Skeletal muscle satellite cell (primary cell): ENCODE data around the gene MOB3B.
"Not testable (repeated sequence)": the region's sequence is repeated elsewhere in the genome, so short reads cannot be mapped to it uniquely, and the experiment has no call there.

ENCODE experiments used
- H3K27me3 ChIP-seq: 2 replicates; pipeline ENCODE4 v1.7.0; 2013; ENCODE audit warnings: low read length; ENCODE audit not compliant: control insufficient read depth, insufficient read depth
- H3K36me3 ChIP-seq: 2 replicates; pipeline ENCODE4 v1.7.0; 2013; ENCODE audit warnings: mild to moderate bottlenecking, control low read depth, low read length; ENCODE audit not compliant: insufficient read depth
- H3K4me1 ChIP-seq: 2 replicates; pipeline ENCODE4 v1.7.0; 2013; ENCODE audit warnings: low read length; ENCODE audit not compliant: control insufficient read depth, insufficient read depth
- H3K4me2 ChIP-seq: 2 replicates; pipeline ENCODE4 v1.7.0; 2013; ENCODE audit warnings: mild to moderate bottlenecking, low read length
- H3K4me3 ChIP-seq: 2 replicates; pipeline ENCODE4 v1.7.0; 2013; ENCODE audit warnings: low read length
- H3K9ac ChIP-seq: 2 replicates; pipeline ENCODE4 v1.7.0; 2013; ENCODE audit warnings: mild to moderate bottlenecking, low read depth, low read length, moderate library complexity
- H3K9me3 ChIP-seq: replicated peaks from 2 replicates; pipeline ENCODE4 v1.7.0; 2013; ENCODE audit warnings: mild to moderate bottlenecking, control low read depth, low read length

Gene MOB3B

DNA sequence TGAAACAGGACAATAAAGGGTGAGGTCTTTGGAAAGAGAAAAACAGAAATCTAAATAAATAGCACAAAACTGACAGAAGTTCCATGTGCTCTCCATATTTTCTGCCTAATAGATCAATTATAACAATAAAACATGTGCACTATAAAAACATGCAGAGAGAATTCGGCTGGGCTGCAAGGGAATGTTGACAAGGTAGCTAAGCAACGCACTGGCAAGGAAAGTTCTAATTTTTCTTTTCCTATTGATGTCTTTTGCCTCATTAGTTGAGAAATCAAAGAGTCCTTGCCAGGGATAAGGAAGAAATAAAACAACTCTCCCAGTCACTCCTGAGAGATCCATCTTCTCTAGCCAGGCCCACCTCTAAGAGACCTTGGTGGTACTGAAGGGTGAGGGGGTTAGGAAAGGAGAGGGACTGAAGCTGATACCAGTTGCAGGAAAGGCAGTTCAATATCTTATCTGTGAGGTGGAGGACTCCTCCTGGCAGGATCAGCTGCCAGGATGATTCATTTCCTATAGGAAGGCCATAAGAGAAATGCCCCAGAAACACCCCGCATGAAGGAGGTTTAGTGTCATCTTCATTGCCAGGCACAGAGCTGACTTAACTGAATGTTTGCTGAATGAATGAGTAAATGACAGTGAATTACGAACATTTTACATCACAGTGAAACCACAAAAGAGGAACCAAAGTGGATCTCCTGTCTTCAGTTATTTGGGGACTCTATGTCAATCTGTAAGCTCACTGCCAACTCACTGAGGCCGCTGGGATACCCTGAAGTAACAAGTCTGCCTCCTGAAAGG, 69.2 kb downstream of the MOB3B start:
- no peak overlapping the region for H3K4me2 ChIP-seq
- H3K9ac ChIP-seq: no peak overlapping the region
- peaks cover 3% of the 10 kb centered on the region for H3K4me1 ChIP-seq
- no peaks in the 10 kb centered on the region for H3K27me3 ChIP-seq
- H3K36me3 ChIP-seq: no peaks in the 10 kb centered on the region
- H3K9me3 ChIP-seq: no peaks in the 10 kb centered on the region
- H3K4me3 ChIP-seq: no peak overlapping the region

DNA sequence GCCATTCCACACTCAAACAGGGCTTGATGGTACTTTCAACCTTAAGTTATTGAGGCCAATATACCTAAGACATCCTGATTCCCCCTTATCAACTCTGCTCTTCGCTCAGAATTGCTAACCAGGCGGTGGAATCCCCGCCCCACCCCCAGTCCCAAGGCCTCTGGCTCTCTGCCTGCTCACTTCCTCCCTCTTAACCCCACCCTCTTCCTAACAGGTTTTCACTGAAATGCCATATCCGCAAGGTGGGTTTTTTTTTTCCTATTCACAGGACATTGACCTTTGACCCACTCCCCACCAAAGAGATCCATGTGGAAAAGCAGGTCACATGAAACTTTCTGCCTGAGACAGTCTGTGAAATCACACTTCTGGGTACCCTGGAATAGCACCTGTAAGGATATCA, 72.2 kb downstream of the MOB3B start:
- Histone ChIP-seq H3K4me1 (peaks cover 3% of the 10 kb centered on the region), H3K36me3 (no peaks in the 10 kb centered on the region), H3K4me3 (no peak overlapping the region), H3K27me3 (no peaks in the 10 kb centered on the region), H3K4me2 (no peak overlapping the region), H3K9ac (no peak overlapping the region), H3K9me3 (no peaks in the 10 kb centered on the region)

DNA sequence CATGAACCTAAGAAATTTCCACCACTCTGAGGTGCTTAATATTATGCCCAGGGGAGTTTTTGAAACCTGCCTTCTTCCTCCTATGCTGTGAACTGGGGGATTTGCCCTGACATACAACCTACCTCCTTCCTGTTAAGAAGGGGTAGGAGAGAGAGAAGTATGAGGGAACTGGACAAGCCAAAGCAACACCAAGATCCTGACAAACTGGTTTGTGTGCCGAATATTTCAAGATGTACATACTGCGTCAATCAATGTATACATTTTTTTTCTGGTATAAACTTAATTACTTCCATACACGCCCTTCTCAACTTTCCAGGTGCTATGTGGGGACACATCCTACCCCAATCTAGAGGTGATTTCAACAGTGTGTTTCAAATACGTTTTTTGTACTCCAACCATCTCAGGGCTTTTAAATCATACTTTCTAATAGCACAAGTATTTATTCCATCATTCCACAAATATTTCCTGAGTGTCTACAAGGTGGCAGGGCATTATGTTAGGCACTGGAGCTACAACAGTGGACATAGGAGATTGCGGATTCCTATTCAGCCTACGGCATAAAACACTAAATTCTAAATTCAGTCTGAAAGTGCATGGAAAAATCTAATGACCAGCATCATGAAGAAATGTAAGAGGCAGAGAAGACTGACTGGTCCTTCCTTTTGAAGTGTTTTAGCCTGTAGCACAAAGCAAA, 75.6 kb downstream of the MOB3B start:
- Histone ChIP-seq H3K9me3 (no peaks in the 10 kb centered on the region), H3K36me3 (no peaks in the 10 kb centered on the region), H3K4me1 (no peaks in the 10 kb centered on the region), H3K27me3 (peaks cover 3% of the 10 kb centered on the region), H3K9ac (no peak overlapping the region), H3K4me3 (no peak overlapping the region), H3K4me2 (no peak overlapping the region)

DNA sequence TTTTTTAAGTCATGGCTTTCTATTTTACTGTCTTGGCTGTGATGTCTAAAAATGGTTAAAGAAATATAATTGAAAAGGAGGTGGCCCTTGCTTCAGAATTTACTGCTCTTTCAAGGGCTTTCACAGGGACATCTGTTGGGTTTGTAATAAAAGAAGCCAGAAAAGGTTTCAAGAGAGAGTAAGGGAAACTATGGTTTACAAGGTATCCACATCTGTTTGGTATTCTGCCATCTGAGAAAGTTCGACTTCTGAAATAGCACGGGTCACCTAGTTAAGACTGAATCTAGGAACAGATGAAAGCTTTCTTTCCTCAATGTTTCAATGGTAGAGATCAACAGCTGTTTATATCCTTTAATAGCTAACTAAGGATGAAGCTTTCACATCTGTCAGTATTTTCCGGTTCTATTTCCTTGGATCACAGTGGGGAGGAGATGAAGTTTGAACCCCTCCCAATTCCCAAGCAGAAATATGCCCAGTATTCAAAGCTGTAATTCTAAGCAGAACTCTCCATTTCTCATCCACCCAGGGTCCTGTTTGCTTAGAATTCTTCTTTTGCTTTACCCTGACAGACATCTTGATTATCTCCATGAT, 78.3 kb downstream of the MOB3B start:
- no peak overlapping the region for H3K4me2 ChIP-seq
- no peak overlapping the region for H3K4me3 ChIP-seq
- H3K27me3 ChIP-seq: peaks cover 3% of the 10 kb centered on the region
- H3K9me3 ChIP-seq: no peaks in the 10 kb centered on the region
- no peaks in the 10 kb centered on the region for H3K4me1 ChIP-seq
- H3K9ac ChIP-seq: no peak overlapping the region
- H3K36me3 ChIP-seq: no peaks in the 10 kb centered on the region

DNA sequence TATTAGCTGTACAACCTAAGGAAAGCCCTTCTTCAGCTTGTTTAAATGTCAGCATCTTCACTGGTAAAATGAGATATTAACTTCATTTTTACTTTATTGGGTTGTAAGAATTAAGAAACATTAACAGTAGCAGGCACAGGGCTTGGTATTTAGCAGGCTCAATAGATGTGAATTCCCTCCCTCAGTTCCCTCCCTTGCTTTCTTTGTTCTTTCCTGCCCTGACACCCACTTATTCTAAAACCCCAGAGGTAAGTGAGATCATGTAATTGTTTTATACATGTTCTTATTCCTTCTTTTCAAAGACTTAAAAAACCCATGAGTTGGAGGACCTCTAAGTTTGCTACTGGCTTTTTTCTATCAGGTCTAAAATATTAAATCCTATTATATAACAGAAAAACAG, 78.9 kb downstream of the MOB3B start:
- Histone ChIP-seq H3K4me3 (no peak overlapping the region), H3K4me1 (no peaks in the 10 kb centered on the region), H3K36me3 (no peaks in the 10 kb centered on the region), H3K9ac (no peak overlapping the region), H3K4me2 (no peak overlapping the region), H3K27me3 (peaks cover 3% of the 10 kb centered on the region), H3K9me3 (no peaks in the 10 kb centered on the region)

DNA sequence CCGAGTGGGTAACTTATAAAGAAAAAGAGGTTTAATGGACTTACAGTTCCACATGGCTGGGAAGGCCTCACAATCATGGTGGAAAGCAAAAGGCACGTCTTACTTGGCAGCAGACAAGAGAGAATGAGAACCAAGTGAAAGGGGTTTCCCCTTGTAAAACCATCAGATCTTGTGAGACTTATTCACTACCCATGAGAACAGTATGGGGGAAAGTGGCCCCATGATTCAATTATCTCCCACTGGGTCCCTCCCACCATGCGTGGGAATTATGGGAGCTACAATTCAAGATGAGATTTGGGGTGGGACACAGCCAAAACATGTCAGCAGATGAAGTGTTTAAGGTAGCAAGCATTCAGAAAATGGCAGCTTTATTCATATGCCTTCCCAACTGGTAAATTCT, 81.3 kb downstream of the MOB3B start:
- H3K36me3 ChIP-seq, H3K9me3 ChIP-seq: not testable (repeated sequence)

DNA sequence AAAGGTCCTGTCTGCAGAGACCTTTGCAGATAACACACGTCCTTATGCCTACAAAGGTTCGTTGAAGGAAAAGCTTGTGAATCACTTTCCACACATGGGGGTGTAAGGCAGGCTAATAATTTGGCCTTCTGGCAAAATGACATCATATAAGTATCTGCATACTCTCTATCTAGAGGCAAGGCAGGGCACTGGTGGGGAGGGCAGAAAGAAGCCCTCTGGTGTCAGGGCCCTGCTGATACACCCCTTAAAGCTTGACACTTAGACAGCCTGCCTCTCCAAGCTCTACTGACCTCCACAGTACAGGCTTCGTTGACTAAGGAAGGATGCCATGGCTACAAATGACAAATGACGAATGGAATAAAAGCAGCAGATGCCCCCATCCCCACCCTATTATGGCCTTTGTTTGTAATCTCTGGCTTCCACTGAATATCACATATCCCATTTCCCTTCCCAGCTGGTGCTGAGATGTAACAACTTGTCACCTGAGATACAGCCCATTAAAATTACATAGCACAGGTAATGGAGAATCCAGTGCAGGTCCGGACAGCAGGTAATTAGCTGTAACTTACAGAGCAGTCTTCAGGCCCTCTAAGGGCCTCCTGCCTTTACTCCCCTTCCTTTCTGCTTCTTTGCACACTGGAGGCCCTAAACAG, 82.5 kb downstream of the MOB3B start:
- H3K4me1 ChIP-seq: no peaks in the 10 kb centered on the region
- H3K9ac ChIP-seq: no peak overlapping the region
- H3K27me3 ChIP-seq: peaks cover 8% of the 10 kb centered on the region
- no peak overlapping the region for H3K4me2 ChIP-seq
- no peaks in the 10 kb centered on the region for H3K36me3 ChIP-seq
- H3K9me3 ChIP-seq: no peaks in the 10 kb centered on the region
- H3K4me3 ChIP-seq: no peak overlapping the region

More for the DNA sequence above, 81.3 kb downstream of the MOB3B start:
- H3K27me3 ChIP-seq, H3K4me1 ChIP-seq, H3K4me2 ChIP-seq, H3K4me3 ChIP-seq, H3K9ac ChIP-seq: not testable (repeated sequence)

DNA sequence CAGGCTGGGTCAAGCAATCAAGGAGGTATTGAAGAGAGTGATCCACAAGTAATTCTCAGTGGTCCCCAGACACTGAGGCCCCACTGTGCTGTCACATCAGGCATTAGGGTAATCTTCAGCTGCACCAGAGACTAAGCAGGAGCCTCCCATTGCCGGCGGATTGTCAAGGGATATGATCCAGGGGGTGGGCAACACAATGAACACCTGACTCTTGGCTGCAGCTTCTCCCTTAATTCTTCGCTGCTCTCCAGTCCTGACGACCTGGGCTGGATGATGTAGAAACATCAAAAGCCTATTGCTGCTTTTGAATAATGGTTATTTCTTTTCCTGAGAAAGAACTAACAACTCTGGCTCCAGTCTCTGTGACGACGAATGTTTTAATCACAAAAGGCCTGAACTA, 83.9 kb downstream of the MOB3B start:
- H3K9me3 ChIP-seq: no peaks in the 10 kb centered on the region
- no peak overlapping the region for H3K4me2 ChIP-seq
- H3K4me3 ChIP-seq: no peak overlapping the region
- no peaks in the 10 kb centered on the region for H3K36me3 ChIP-seq
- no peaks in the 10 kb centered on the region for H3K4me1 ChIP-seq
- H3K9ac ChIP-seq: no peak overlapping the region
- H3K27me3 ChIP-seq: peaks cover 5% of the 10 kb centered on the region

DNA sequence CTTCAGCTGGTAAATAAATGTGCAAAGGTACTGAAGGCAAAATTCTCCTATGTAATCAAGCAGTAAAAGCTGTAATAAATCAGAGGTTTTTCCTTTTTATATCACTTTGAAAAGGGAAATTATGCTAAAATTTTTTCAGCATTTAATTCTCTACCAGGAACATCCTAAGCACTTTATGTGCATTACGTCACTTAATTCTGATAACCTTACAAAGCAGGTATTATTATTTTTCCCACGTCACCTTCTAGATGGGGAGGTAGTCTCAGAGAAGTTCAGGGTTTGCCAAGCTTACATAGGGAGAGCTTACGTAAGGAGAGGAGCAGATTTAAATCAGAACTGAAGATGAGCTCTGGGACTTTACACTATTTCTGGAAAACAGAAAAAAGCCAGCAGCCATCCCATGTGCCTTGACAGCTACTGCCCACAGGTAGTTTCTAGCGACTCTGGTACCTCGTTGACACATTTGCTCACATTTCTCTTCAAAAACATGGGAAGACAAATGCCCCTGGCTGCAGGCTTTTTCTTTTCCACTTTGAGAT, 84.5 kb downstream of the MOB3B start:
- peaks cover 5% of the 10 kb centered on the region for H3K27me3 ChIP-seq
- H3K36me3 ChIP-seq: no peaks in the 10 kb centered on the region
- no peaks in the 10 kb centered on the region for H3K9me3 ChIP-seq
- no peak overlapping the region for H3K9ac ChIP-seq
- no peak overlapping the region for H3K4me3 ChIP-seq
- no peaks in the 10 kb centered on the region for H3K4me1 ChIP-seq
- no peak overlapping the region for H3K4me2 ChIP-seq

DNA sequence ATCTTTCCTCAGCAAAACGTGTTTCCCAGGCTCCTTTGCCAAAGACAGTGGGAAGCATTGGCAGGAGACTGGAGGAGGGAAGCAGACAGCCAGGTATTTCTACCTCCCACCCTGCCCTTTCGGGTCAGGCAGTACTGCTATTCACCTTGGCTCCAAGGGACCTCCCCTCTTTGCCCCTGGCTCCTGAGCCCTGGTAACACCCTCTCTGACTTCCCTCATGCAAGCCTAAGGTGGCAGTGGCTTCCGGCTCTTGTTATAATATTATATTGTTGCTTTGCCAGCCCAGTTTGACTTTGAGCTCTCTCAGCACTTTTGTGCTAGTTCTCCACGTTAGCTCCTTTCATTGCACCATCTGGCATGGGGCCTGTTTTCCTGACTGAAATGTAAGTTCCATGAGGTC, 87.2 kb downstream of the MOB3B start:
- no peaks in the 10 kb centered on the region for H3K4me1 ChIP-seq
- no peak overlapping the region for H3K4me3 ChIP-seq
- H3K36me3 ChIP-seq: no peaks in the 10 kb centered on the region
- H3K9me3 ChIP-seq: no peaks in the 10 kb centered on the region
- peaks cover 5% of the 10 kb centered on the region for H3K27me3 ChIP-seq
- no peak overlapping the region for H3K4me2 ChIP-seq
- no peak overlapping the region for H3K9ac ChIP-seq

DNA sequence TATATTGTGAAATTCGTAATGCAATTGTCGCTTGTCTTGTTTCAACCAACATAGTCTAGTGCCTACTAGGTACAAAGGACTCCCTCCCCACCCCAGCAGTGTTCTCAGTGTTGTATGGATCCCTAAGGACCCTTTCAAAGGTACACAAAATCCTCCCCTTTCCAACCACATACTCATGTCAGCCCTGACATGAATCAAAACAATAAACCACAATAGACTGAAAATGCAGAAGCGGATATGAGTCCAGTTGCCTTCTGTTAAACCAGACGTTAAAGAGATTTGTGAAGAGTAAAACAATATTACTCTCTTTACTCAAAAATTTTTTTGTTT, 87.9 kb downstream of the MOB3B start:
- Histone ChIP-seq H3K9ac (no peak overlapping the region), H3K36me3 (no peaks in the 10 kb centered on the region), H3K9me3 (no peaks in the 10 kb centered on the region)

More for the DNA sequence above, 87.9 kb downstream of the MOB3B start:
- Histone ChIP-seq H3K4me3 (no peak overlapping the region), H3K4me1 (no peaks in the 10 kb centered on the region), H3K4me2 (no peak overlapping the region), H3K27me3 (peaks cover 5% of the 10 kb centered on the region)
